GM23338 (cell line): ENCODE data around the gene SLC27A3. TPM values are rescaled to one million over a fixed set of nuclear protein-coding genes. Genes with fewer than 3 reads are reported as not detected.

Experiments
- ATAC-seq: fragments of 200-7000 bp; cut with Tn5 transposase; 3 replicates; pipeline ENCODE4 v1.9.1; 2020
- DNase-seq: peaks from one replicate; pipeline ENCODE4 v3.0.0-alpha.2; 2015; ENCODE audit warnings: low spot score
- H2AFZ ChIP-seq: fragments of 200-600 bp; sonication (generic); 2 replicates; pipeline ENCODE4 v1.8.0; 2016; ENCODE audit warnings: antibody characterized with exemption, mild to moderate bottlenecking, moderate library complexity
- H3F3A ChIP-seq: fragments of 200-600 bp; sonication (generic); replicated peaks from 2 replicates; pipeline ENCODE4 v1.8.0; 2017; ENCODE audit warnings: antibody characterized with exemption, mixed run types, low read depth
- H3K27ac ChIP-seq: fragments of 200-600 bp; sonication (generic); 2 replicates; pipeline ENCODE4 v1.6.1; 2016; ENCODE audit warnings: low read depth
- H3K27me3 ChIP-seq: fragments of 200-600 bp; sonication (generic); 2 replicates; pipeline ENCODE4 v1.8.0; 2016; ENCODE audit warnings: mild to moderate bottlenecking, mixed run types, moderate library complexity; ENCODE audit not compliant: insufficient read depth
- H3K36me3 ChIP-seq: fragments of 200-600 bp; sonication (generic); 2 replicates; pipeline ENCODE4 v1.8.0; 2016; ENCODE audit warnings: mild to moderate bottlenecking; ENCODE audit not compliant: insufficient read depth
- H3K4me1 ChIP-seq: fragments of 200-600 bp; sonication (generic); 2 replicates; pipeline ENCODE4 v1.8.0; 2016; ENCODE audit warnings: mild to moderate bottlenecking, moderate library complexity; ENCODE audit not compliant: insufficient read depth
- H3K4me2 ChIP-seq: fragments of 200-600 bp; sonication (generic); 2 replicates; pipeline ENCODE4 v1.7.1; 2017; ENCODE audit warnings: mixed run types
- H3K4me3 ChIP-seq: fragments of 200-600 bp; sonication (generic); 2 replicates; pipeline ENCODE4 v1.6.1; 2016; ENCODE audit warnings: mixed run types
- H3K79me2 ChIP-seq: fragments of 200-600 bp; sonication (generic); replicated peaks from 2 replicates; pipeline ENCODE4 v1.8.0; 2017; ENCODE audit warnings: mild to moderate bottlenecking; ENCODE audit not compliant: insufficient read depth
- H3K9me2 ChIP-seq: fragments of 200-600 bp; sonication (generic); 2 replicates; pipeline ENCODE4 v1.8.0; 2017; ENCODE audit not compliant: insufficient read depth
- H4K20me1 ChIP-seq: fragments of 200-600 bp; sonication (generic); replicated peaks from 2 replicates; pipeline ENCODE4 v1.8.0; 2017; ENCODE audit warnings: mild to moderate bottlenecking; ENCODE audit not compliant: insufficient read depth
- H3K27ac Mint-ChIP-seq: 2 replicates; pipeline ENCODE4 v1.8.0; 2020; ENCODE audit warnings: inconsistent platforms, mild to moderate bottlenecking, moderate library complexity, mixed read lengths
- H3K27me3 Mint-ChIP-seq: 3 replicates; pipeline ENCODE4 v1.8.0; 2022; ENCODE audit warnings: low read depth, mild to moderate bottlenecking, moderate library complexity, mixed read lengths, inconsistent platforms; ENCODE audit not compliant: insufficient read depth, poor library complexity
- H3K36me3 Mint-ChIP-seq: 3 replicates; pipeline ENCODE4 v1.8.0; 2021; ENCODE audit warnings: low read depth, mild to moderate bottlenecking, inconsistent platforms, moderate library complexity, mixed read lengths
- H3K4me1 Mint-ChIP-seq: 3 replicates; pipeline ENCODE4 v1.8.0; 2020; ENCODE audit warnings: mild to moderate bottlenecking, inconsistent platforms, mixed read lengths
- H3K4me3 Mint-ChIP-seq: 3 replicates; pipeline ENCODE4 v1.8.0; 2021; ENCODE audit warnings: moderate library complexity, mild to moderate bottlenecking, inconsistent platforms, mixed read lengths
- H3K9me3 Mint-ChIP-seq: 3 replicates; pipeline ENCODE4 v1.8.0; 2020; ENCODE audit warnings: moderate library complexity, mild to moderate bottlenecking, inconsistent platforms, mixed read lengths
- CREB1 ChIP-seq: fragments of 250-450 bp; sonication (Bioruptor Pico); IDR thresholded peaks from 2 replicates; pipeline ENCODE4 v1.5.0; 2020; ENCODE audit warnings: low read depth, mild to moderate bottlenecking, moderate library complexity
- CTCF ChIP-seq, 2 experiments: fragments of 200-600 bp in 1 of 2; sonication (generic) in 1 of 2; conservative IDR thresholded peaks; 2 replicates each; pipeline versions ENCODE4 v1.5.1 to v1.6.1; 2016 to 2017; ENCODE audit warnings: antibody characterized with exemption in 2 of 2, low read depth in 2 of 2, mild to moderate bottlenecking in 2 of 2, moderate library complexity in 1 of 2
- ETS1 ChIP-seq: IDR thresholded peaks from 2 replicates; pipeline ENCODE4 v1.6.1; 2016; ENCODE audit warnings: antibody characterized with exemption
- EZH2 ChIP-seq: fragments of 200-600 bp; sonication (generic); IDR thresholded peaks from one replicate; pipeline ENCODE4 v1.8.0; 2017; ENCODE audit warnings: antibody characterized with exemption, mild to moderate bottlenecking, low read depth; ENCODE audit not compliant: unreplicated experiment
- JUNB ChIP-seq: IDR thresholded peaks from one replicate; pipeline ENCODE4 v1.6.1; 2016; ENCODE audit warnings: antibody characterized with exemption; ENCODE audit not compliant: unreplicated experiment
- NANOG ChIP-seq: IDR thresholded peaks from 2 replicates; pipeline ENCODE4 v1.6.1; 2016; ENCODE audit warnings: antibody characterized with exemption, borderline replicate concordance
- REST ChIP-seq: IDR thresholded peaks from one replicate; pipeline ENCODE4 v1.6.1; 2018; ENCODE audit warnings: antibody characterized with exemption; ENCODE audit not compliant: unreplicated experiment
- STAT1 ChIP-seq: IDR thresholded peaks from one replicate; pipeline ENCODE4 v1.6.1; 2016; ENCODE audit warnings: antibody characterized with exemption; ENCODE audit not compliant: unreplicated experiment
- ZNF114 ChIP-seq: fragments of 250-450 bp; sonication (Bioruptor Pico); IDR thresholded peaks from 2 replicates; pipeline ENCODE4 v1.5.0; 2020; ENCODE audit warnings: mild to moderate bottlenecking, moderate library complexity
- ZNF331 ChIP-seq: fragments of 250-450 bp; sonication (Bioruptor Pico); IDR thresholded peaks from 2 replicates; pipeline ENCODE4 v1.5.0; 2020; ENCODE audit warnings: low read depth, mild to moderate bottlenecking, moderate library complexity
- ZNF462 ChIP-seq: fragments of 250-450 bp; sonication (Bioruptor Pico); IDR thresholded peaks from 2 replicates; pipeline ENCODE4 v1.5.0; 2020; ENCODE audit warnings: mild to moderate bottlenecking, moderate library complexity
- polyA plus RNA-seq: library from polyadenylated mRNA; unstranded; fragments of >200 nt; fragmentation: Nextera tagmentation; extraction: Ambion mirVana; gene quantifications from 2 replicates; pipeline ENCODE4 v1.2.1, GENCODE V29; 2016
- total RNA-seq: library from RNA; depleted of rRNA; stranded (reverse); fragments of >200 nt; shearing (Covaris generic); gene quantifications from 2 replicates; pipeline ENCODE4 v1.2.3, GENCODE V29; 2014

The SLC27A3 gene
- total and polyA plus RNA-seq, 2 experiments from 2014 or later = 24.2 to 26.3 TPM

GRCh38 chr1:153792631-153793041 is 17.4 kb downstream of the SLC27A3 start:
- 0 out of 2 replicates have a peak, but pooled peaks cover 12% of the 10 kb centered on the region for H3F3A ChIP-seq
- Mint-ChIP-seq H3K27me3 (peaks cover 19% of the 10 kb centered on the region), H3K4me1 (peaks cover 34% of the 10 kb centered on the region), H3K36me3 (no peaks in the 10 kb centered on the region), H3K4me3 (no peak overlapping the region), H3K9me3 (no peaks in the 10 kb centered on the region), H3K27ac (peak overlapping the region; percentile 22; the same call in 1 of the 2 replicates)
- peaks cover 19% of the 10 kb centered on the region for H3K4me1 ChIP-seq
- H3K9me2 ChIP-seq = no peaks in the 10 kb centered on the region
- TF ChIP-seq JUNB = no peak
- TF ChIP-seq CREB1 (CRISPR knock-in tag) = no peak
- TF ChIP-seq ETS1 = no peak
- TF ChIP-seq CTCF (conservative IDR thresholded peaks at IDR 0.05; ENCODE audit: low read depth in 2 of 2) = no peak
- no peak for TF ChIP-seq ZNF331
- TF ChIP-seq ZNF462 (CRISPR knock-in tag) = no peak
- no peak for TF ChIP-seq EZH2
- no peak for TF ChIP-seq ZNF114 (CRISPR knock-in tag)
- TF ChIP-seq REST = no peak
- no peak for TF ChIP-seq NANOG
- no peak for TF ChIP-seq STAT1
- ATAC-seq (no peak), DNase-seq (no peak)
- no peaks in the 10 kb centered on the region for H3K79me2 ChIP-seq
- H3K4me2 ChIP-seq = no peak overlapping the region
- no peaks in the 10 kb centered on the region for H3K27me3 ChIP-seq
- H2AFZ ChIP-seq = no peak overlapping the region; the same call in 1 of the 2 replicates
- no peaks in the 10 kb centered on the region for H3K36me3 ChIP-seq
- no peak overlapping the region for H3K4me3 ChIP-seq
- H4K20me1 ChIP-seq = 0 out of 2 replicates have a peak, but pooled peaks cover 3% of the 10 kb centered on the region
- no peak overlapping the region for H3K27ac ChIP-seq
